Stomach (tissue), 4 donors: ENCODE data around the gene KCNN3.

Experiments used
- CTCF ChIP-seq, 7 experiments: fragments of 450-650 bp in 4 of 7; fragments of 200-600 bp in 3 of 7; sonication (generic) in 3 of 7; IDR thresholded peaks; one replicate each; pipeline ENCODE4 v1.5.1; 2016 to 2019; ENCODE audit warnings: antibody characterized with exemption in 7 of 7, control low read depth in 2 of 7, mild to moderate bottlenecking in 1 of 7
- POLR2A ChIP-seq, 4 donors: fragments of 450-650 bp; IDR thresholded peaks; one replicate each; pipeline ENCODE4 v1.6.1; 2016; ENCODE audit warnings: antibody characterized with exemption in 4 of 4, control low read depth in 2 of 4, mild to moderate bottlenecking in 1 of 4, moderate library complexity in 1 of 4
- POLR2AphosphoS5 ChIP-seq, 3 donors: sonication (generic); formaldehyde crosslinking; IDR thresholded peaks; one replicate each; pipeline ENCODE4 v1.6.1; 2016; ENCODE audit warnings: antibody characterized with exemption in 3 of 3

- TF ChIP-seq POLR2A (IDR thresholded peaks at IDR 0.05) = no peak
- TF ChIP-seq CTCF (IDR thresholded peaks at IDR 0.05) = no peak
- TF ChIP-seq POLR2AphosphoS5 (IDR thresholded peaks at IDR 0.05) = no peak
These were observed 119.1 kb downstream of the KCNN3 start for GRCh38 chr1:154750681-154751665.
